Fibroblast of lung (primary cell): ENCODE measurements around the gene COMTD1. TPM values are rescaled to one million over a fixed set of nuclear protein-coding genes. Genes with fewer than 3 reads are reported as not detected.

Source experiments
- DNase-seq, 2 donors: peaks; one replicate each; pipeline versions ENCODE4 v3.0.0 to v3.0.0-alpha.2; 2010; ENCODE audit warnings: low read depth in 2 of 2
- H2AFZ ChIP-seq: 2 replicates; pipeline ENCODE4 v1.5.1; 2012; ENCODE audit warnings: low read length, control low read depth, inconsistent platforms
- H3K27ac ChIP-seq: 2 replicates; pipeline ENCODE4 v1.5.1; 2011; ENCODE audit warnings: low read length, control low read depth; ENCODE audit not compliant: insufficient read depth
- H3K27me3 ChIP-seq: 2 replicates; pipeline ENCODE4 v1.5.1; 2011; ENCODE audit warnings: mild to moderate bottlenecking, low read length; ENCODE audit not compliant: control insufficient read depth, insufficient read depth
- H3K36me3 ChIP-seq: 2 replicates; pipeline ENCODE4 v1.5.1; 2011; ENCODE audit warnings: low read length; ENCODE audit not compliant: control insufficient read depth, insufficient read depth
- H3K4me1 ChIP-seq: 2 replicates; pipeline ENCODE4 v1.5.1; 2011; ENCODE audit warnings: low read length; ENCODE audit not compliant: control insufficient read depth, insufficient read depth; ENCODE audit errors: extremely low read depth
- H3K4me2 ChIP-seq: 2 replicates; pipeline ENCODE4 v1.5.1; 2011; ENCODE audit warnings: low read length, control low read depth; ENCODE audit not compliant: insufficient read depth; ENCODE audit errors: extremely low read depth
- H3K4me3 ChIP-seq, 4 experiments: fragments of 200-600 bp in 1 of 4; sonication (generic) in 1 of 4; replicated peaks in 1 of 4; 2 replicates each; pipeline ENCODE4 v1.5.1; 2011 to 2016; ENCODE audit warnings: low read length in 4 of 4, low read depth in 3 of 4, mild to moderate bottlenecking in 3 of 4, control low read depth in 2 of 4, inconsistent platforms in 1 of 4, mixed read lengths in 1 of 4; ENCODE audit not compliant: insufficient read depth in 1 of 4; ENCODE audit errors: control extremely low read depth in 1 of 4
- H3K79me2 ChIP-seq: 2 replicates; pipeline ENCODE4 v1.5.1; 2012; ENCODE audit warnings: mild to moderate bottlenecking, low read length, inconsistent platforms; ENCODE audit not compliant: control insufficient read depth, insufficient read depth
- H3K9ac ChIP-seq: 2 replicates; pipeline ENCODE4 v1.5.1; 2011; ENCODE audit warnings: mild to moderate bottlenecking, low read length, control low read depth; ENCODE audit not compliant: insufficient read depth
- H3K9me3 ChIP-seq: 2 replicates; pipeline ENCODE4 v1.5.1; 2012; ENCODE audit warnings: low read depth, low read length; ENCODE audit not compliant: control insufficient read depth, insufficient read depth
- H4K20me1 ChIP-seq: 2 replicates; pipeline ENCODE4 v1.5.1; 2011; ENCODE audit warnings: low read length; ENCODE audit not compliant: control insufficient read depth, insufficient read depth; ENCODE audit errors: extremely low read depth
- CTCF ChIP-seq, 2 donors: IDR thresholded peaks in 1 of 2; conservative IDR thresholded peaks in 1 of 2; 1 replicate in 1 of 2; 2 replicates in 1 of 2; pipeline ENCODE4 v1.5.1; 2011 to 2012; ENCODE audit warnings: low read length in 2 of 2, control low read depth in 1 of 2, inconsistent platforms in 1 of 2, low read depth in 1 of 2, mild to moderate bottlenecking in 1 of 2
- EZH2 ChIP-seq: IDR thresholded peaks from 2 replicates; pipeline ENCODE4 v1.5.1; 2012; ENCODE audit warnings: low read length, control low read depth, mild to moderate bottlenecking; ENCODE audit errors: missing control alignments
- polyA plus RNA-seq, 2 donors: library from polyadenylated mRNA; depleted of rRNA in 1 of 2; stranded (reverse) in 1 of 2; unstranded in 1 of 2; fragments of >200 nt; gene quantifications; 2 replicates each; pipeline ENCODE4 v1.2.1, GENCODE V29; 2011 to 2012; ENCODE audit warnings: missing spikeins in 1 of 2
- total RNA-seq: library from RNA; depleted of rRNA; stranded (reverse); fragments of >200 nt; gene quantifications from 2 replicates; pipeline ENCODE4 v1.2.1, GENCODE V29; 2014

The COMTD1 gene
- total and polyA plus RNA-seq, 2 donors (not counting 1 experiment from before 2014, with no cell fraction given), result 2.0 to 8.3 TPM

DNA sequence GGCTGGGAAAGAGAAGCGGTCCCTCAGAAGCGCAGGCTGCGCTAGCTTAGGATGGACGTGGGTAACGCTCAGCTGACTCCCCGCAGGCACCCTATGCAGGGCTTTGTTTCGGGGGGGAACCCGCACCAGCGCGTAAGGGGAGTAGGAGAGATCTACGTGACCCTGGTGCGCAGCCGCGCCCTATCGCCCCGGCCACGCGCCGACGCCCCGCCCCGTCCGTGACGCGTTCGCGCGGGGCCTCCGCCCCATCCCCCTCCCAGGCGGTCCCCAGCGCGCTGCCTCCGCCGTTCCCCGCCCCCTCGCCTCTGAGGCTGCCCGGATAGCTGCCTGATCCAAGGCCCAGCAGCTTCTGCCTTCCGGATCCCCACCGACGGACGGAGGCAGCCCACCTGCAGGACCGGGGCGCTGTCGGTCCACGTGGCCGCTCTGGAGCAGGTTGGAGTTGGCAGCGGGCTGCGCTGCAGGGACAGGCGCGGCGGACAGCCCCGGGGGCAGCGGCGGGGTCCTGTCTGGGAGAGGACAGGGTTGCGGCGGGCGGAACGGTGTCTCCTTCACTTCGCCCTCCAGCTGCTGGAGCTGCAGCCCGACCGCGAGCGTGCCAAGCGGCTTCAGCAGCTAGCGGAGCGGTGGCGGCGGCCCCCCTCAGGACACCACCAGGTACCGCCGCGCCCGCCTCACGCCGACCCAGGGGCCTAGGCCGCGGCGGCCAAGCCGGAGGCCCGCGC lies 25.3 kb downstream of the COMTD1 start, which contains the start of gene VDAC2:
Gene VDAC2, plus strand, starts transcription at position 515 of the 725 bp plus-strand sequence. CDS start 363 bp downstream, outside the sequence.
- peaks cover 11% of the 10 kb centered on the region for H3K4me1 ChIP-seq
- peak within 1 kb of the TSS; percentile 91 for H3K4me2 ChIP-seq
- DNase-seq, result peak; percentile 76 to 87
- H3K27me3 ChIP-seq, result no peaks in the 10 kb centered on the region
- TF ChIP-seq CTCF (conservative IDR thresholded peaks at IDR 0.05 in 1 of 2, IDR thresholded peaks at IDR 0.05 in 1 of 2; ENCODE audit: low read depth in 1 of 2, low read length in 2 of 2) (no peak), EZH2 (no peak)
- no peak within 1 kb of the TSS for H2AFZ ChIP-seq
- peak within 1 kb of the TSS; percentile 98 for H3K27ac ChIP-seq
- H3K9me3 ChIP-seq, result no peaks in the 10 kb centered on the region
- peaks cover 6% of the 10 kb centered on the region for H3K36me3 ChIP-seq
- H3K9ac ChIP-seq, result peak within 1 kb of the TSS; percentile 86
- peaks cover 39% of the 10 kb centered on the region for H3K79me2 ChIP-seq
- H3K4me3 ChIP-seq, result peak within 1 kb of the TSS; percentile 81 to 94 (median 88)
- no peaks in the 10 kb centered on the region for H4K20me1 ChIP-seq

GRCh38 chr10:75209921-75210281 lies 25.9 kb downstream of the COMTD1 start:
- peaks cover 5% of the 10 kb centered on the region for H3K36me3 ChIP-seq
- H3K4me1 ChIP-seq, result peaks cover 14% of the 10 kb centered on the region
- H4K20me1 ChIP-seq, result no peaks in the 10 kb centered on the region
- peak overlapping the region; percentile 98 for H3K27ac ChIP-seq
- H2AFZ ChIP-seq, result no peak overlapping the region
- H3K4me2 ChIP-seq, result peak overlapping the region; percentile 91
- TF ChIP-seq EZH2, result no peak
- TF ChIP-seq CTCF (conservative IDR thresholded peaks at IDR 0.05 in 1 of 2, IDR thresholded peaks at IDR 0.05 in 1 of 2; ENCODE audit: low read depth in 1 of 2, low read length in 2 of 2), result no peak
- peak overlapping the region; percentile 86 for H3K9ac ChIP-seq
- DNase-seq, result peak; percentile 77 to 78
- H3K27me3 ChIP-seq, result no peaks in the 10 kb centered on the region
- no peaks in the 10 kb centered on the region for H3K9me3 ChIP-seq
- peaks cover 37% of the 10 kb centered on the region for H3K79me2 ChIP-seq
- peak overlapping the region; percentile 17 to 94 (median 68) for H3K4me3 ChIP-seq

DNA sequence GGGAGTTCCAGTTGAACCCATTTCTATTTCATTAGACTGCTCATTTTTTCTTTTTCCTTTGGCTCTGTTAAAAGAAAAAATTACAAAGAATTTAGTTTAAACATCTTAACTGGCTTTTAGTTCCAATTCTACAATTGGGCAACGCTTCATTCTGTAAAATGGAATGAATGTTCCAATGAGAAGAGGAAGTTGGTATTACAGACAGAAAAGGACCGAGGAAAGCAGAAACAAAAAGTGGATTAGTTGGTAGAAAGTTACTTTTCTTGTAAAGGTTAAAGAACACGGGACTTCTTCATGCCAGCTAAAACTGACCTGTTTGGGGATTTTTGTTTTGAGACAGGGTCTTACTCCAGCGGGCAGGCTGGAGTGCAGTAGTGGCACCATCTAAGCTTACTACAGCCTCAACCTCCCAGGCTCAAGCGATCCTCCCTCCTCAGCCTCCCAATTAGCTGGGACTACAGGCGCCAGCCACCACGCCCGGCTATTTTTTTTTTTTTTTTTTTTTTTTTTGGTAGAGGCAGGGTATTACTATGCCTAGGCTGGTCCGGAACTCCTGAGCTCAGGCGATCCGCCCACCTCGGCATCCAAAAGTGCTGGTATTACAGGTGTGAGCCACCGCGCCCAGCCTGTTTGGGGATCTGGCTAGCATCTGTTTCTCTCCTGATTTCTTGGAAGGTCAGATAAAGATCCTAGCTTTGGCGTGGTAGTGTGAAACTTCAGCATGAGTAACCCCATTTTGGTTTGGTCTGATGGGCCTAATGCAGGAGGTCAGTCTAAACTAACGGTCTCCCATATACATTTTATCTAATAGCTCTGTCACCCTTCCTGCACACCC lies 26.5 kb downstream of the COMTD1 start:
- Histone ChIP-seq H3K4me2 (peak overlapping the region; percentile 91), H3K9me3 (no peaks in the 10 kb centered on the region), H3K79me2 (peaks cover 32% of the 10 kb centered on the region), H4K20me1 (no peaks in the 10 kb centered on the region), H2AFZ (no peak overlapping the region), H3K27me3 (no peaks in the 10 kb centered on the region), H3K9ac (peak overlapping the region; percentile 86), H3K4me1 (peaks cover 14% of the 10 kb centered on the region), H3K4me3 (peak overlapping the region; percentile 17 to 94 (median 68)), H3K27ac (peak overlapping the region; percentile 98), H3K36me3 (peaks cover 3% of the 10 kb centered on the region)
- no peak for DNase-seq
- TF ChIP-seq EZH2 (no peak), CTCF (conservative IDR thresholded peaks at IDR 0.05 in 1 of 2, IDR thresholded peaks at IDR 0.05 in 1 of 2; ENCODE audit: low read depth in 1 of 2, low read length in 2 of 2) (no peak)
